Naive thymus-derived CD4-positive, alpha-beta T cell (primary cell): ENCODE measurements around the gene TPP1. TPM values are rescaled to one million over a fixed set of nuclear protein-coding genes. Genes with fewer than 3 reads are reported as not detected.
A peak's percentile ranks its signal among the peaks of the same experiment; 100 is the strongest.

Experiments used
- ATAC-seq: fragments of 150-1000 bp; cut with Tn5 transposase; 2 replicates; pipeline ENCODE4 v1.10.0; 2021; ENCODE audit warnings: mild to moderate bottlenecking, moderate library complexity
- CTCF ChIA-PET: fragments of 350-600 bp; sonication (Branson Sonifier 250); formaldehyde crosslinking; loops from one replicate; lab custom pipeline; 2021; ENCODE audit warnings: antibody characterized with exemption; lab: Charles Lee
- POLR2A ChIA-PET: fragments of 350-600 bp; sonication (Branson Sonifier 250); formaldehyde crosslinking; loops from one replicate; lab custom pipeline; 2021; ENCODE audit warnings: antibody characterized with exemption, inconsistent platforms; lab: Charles Lee
- DNase-seq, 9 donors: peaks; one replicate each; pipeline versions ENCODE4 v3.0.0 to v3.0.0-alpha.2; 2020 to 2022; ENCODE audit warnings: mixed read lengths in 1 of 9
- H3K27ac ChIP-seq: one replicate; pipeline ENCODE4 v1.7.0; 2013; ENCODE audit warnings: mild to moderate bottlenecking, low read depth, low read length, moderate library complexity
- H3K27me3 ChIP-seq, 2 donors: one replicate each; pipeline ENCODE4 v1.7.0; 2013; ENCODE audit warnings: low read length in 2 of 2, mild to moderate bottlenecking in 2 of 2, moderate library complexity in 2 of 2; ENCODE audit not compliant: control insufficient read depth in 2 of 2, insufficient read depth in 2 of 2
- H3K36me3 ChIP-seq, 3 experiments: 1 replicate in 2 of 3; 2 replicates in 1 of 3; pipeline ENCODE4 v1.7.0; 2013; ENCODE audit warnings: low read length in 3 of 3, mild to moderate bottlenecking in 3 of 3, moderate library complexity in 1 of 3; ENCODE audit not compliant: insufficient read depth in 3 of 3, control insufficient read depth in 2 of 3
- H3K4me1 ChIP-seq, 2 donors: one replicate each; pipeline ENCODE4 v1.7.0; 2013; ENCODE audit warnings: low read length in 2 of 2, mild to moderate bottlenecking in 2 of 2, moderate library complexity in 1 of 2; ENCODE audit not compliant: control insufficient read depth in 2 of 2, insufficient read depth in 2 of 2
- H3K4me3 ChIP-seq: 2 replicates; pipeline ENCODE4 v1.7.0; 2013; ENCODE audit warnings: mild to moderate bottlenecking, low read length
- H3K9me3 ChIP-seq, 3 experiments: 1 replicate in 2 of 3; 2 replicates in 1 of 3; pipeline ENCODE4 v1.7.0; 2013; ENCODE audit warnings: low read length in 3 of 3; ENCODE audit not compliant: control insufficient read depth in 2 of 3
- H3K27ac Mint-ChIP-seq, 9 donors: one replicate each; pipeline ENCODE4 v1.8.0; 2020 to 2022; ENCODE audit warnings: mixed read lengths in 9 of 9, mild to moderate bottlenecking in 8 of 9, moderate library complexity in 5 of 9, inconsistent platforms in 2 of 9
- H3K27me3 Mint-ChIP-seq, 5 donors: one replicate each; pipeline ENCODE4 v1.8.0; 2021 to 2022; ENCODE audit warnings: mixed read lengths in 5 of 5, mild to moderate bottlenecking in 1 of 5
- H3K36me3 Mint-ChIP-seq, 5 donors: one replicate each; pipeline ENCODE4 v1.8.0; 2020 to 2022; ENCODE audit warnings: mixed read lengths in 5 of 5, mild to moderate bottlenecking in 3 of 5, inconsistent platforms in 1 of 5
- H3K4me1 Mint-ChIP-seq, 7 donors: one replicate each; pipeline ENCODE4 v1.8.0; 2020 to 2022; ENCODE audit warnings: mixed read lengths in 7 of 7, mild to moderate bottlenecking in 3 of 7, inconsistent platforms in 1 of 7
- H3K4me3 Mint-ChIP-seq, 10 donors: one replicate each; pipeline ENCODE4 v1.8.0; 2020 to 2022; ENCODE audit warnings: mild to moderate bottlenecking in 10 of 10, mixed read lengths in 10 of 10, moderate library complexity in 6 of 10, inconsistent platforms in 2 of 10
- H3K9me3 Mint-ChIP-seq, 11 donors: one replicate each; pipeline ENCODE4 v1.8.0; 2020 to 2022; ENCODE audit warnings: mixed read lengths in 11 of 11, mild to moderate bottlenecking in 4 of 11, inconsistent platforms in 1 of 11, moderate library complexity in 1 of 11
- intact Hi-C, 2 donors: fragments of 100-400 bp; cut with micrococcal nuclease; formaldehyde crosslinking; loops; one replicate each; pipeline ENCODE4 v1.15.1; 2023
- polyA plus RNA-seq, 2 donors: library from polyadenylated mRNA; unstranded; fragments of 300-500 nt; fragmentation: Illumina TruSeq; gene quantifications; one replicate each; pipeline ENCODE4 v1.2.3, GENCODE V29; 2021
- total RNA-seq, 6 experiments: library from RNA in 5 of 6; stranded (reverse) in 5 of 6; gene quantifications; 1 replicate in 5 of 6; 2 replicates in 1 of 6; pipeline ENCODE4 v1.2.3 and lab custom pipeline; 2021 to 2026

The TPP1 gene
- total and polyA plus RNA-seq, 7 experiments from 2014 or later: 49.9 to 160 (median 116) TPM

DNA sequence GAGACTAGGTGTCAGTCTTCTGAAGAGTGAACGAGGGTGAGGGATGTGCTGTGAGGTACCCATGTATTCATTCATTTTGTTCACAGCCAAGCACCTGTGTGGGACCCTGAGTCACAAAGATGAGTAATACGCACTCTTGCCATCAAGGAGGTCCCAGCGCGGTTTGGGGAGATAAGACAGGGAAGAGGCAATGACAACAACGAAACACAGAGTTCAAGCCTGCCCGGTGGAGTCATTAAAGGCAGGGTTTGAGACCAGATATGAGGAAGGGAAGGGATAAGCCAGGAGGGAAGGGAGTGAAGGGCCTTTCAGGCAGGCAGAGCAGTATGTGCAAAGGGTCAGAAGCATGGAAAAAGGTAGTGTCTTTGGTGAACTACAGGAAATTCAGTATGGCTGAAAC is 31.8 kb upstream of the TPP1 start:
- ChIA-PET POLR2A (interaction anchor here (0.9 to 6.0 kb wide), 5 partner anchors 8 to 39 kb away, joined by 3 to 57 read pairs (median 9); partner anchors contain the start of genes TAF10 and TPP1), CTCF (no interaction called here)
- intact Hi-C loops: loop anchor here in 1 of 2 donors (5.0 kb wide), 1 partner anchor 34 kb away; the partner anchor contains the start of gene TPP1
- Histone ChIP-seq H3K9me3 (no peaks in the 10 kb centered on the region), H3K27ac (no peak overlapping the region), H3K36me3 (no peaks in the 10 kb centered on the region), H3K4me3 (no peak overlapping the region), H3K27me3 (no peaks in the 10 kb centered on the region), H3K4me1 (peaks cover 16 to 48% of the 10 kb centered on the region in 2 donors)
- Mint-ChIP-seq H3K9me3 (no peaks in the 10 kb centered on the region), H3K4me3 (no peak overlapping the region), H3K36me3 (peaks cover 0 to 1% (median 0%) of the 10 kb centered on the region in 5 donors), H3K27ac (no peak overlapping the region), H3K27me3 (peaks cover 0 to 2% (median 0%) of the 10 kb centered on the region in 5 donors), H3K4me1 (peaks cover 0 to 2% (median under 1%) of the 10 kb centered on the region in 7 donors)
- ATAC-seq (no peak), DNase-seq (no peak)

DNA sequence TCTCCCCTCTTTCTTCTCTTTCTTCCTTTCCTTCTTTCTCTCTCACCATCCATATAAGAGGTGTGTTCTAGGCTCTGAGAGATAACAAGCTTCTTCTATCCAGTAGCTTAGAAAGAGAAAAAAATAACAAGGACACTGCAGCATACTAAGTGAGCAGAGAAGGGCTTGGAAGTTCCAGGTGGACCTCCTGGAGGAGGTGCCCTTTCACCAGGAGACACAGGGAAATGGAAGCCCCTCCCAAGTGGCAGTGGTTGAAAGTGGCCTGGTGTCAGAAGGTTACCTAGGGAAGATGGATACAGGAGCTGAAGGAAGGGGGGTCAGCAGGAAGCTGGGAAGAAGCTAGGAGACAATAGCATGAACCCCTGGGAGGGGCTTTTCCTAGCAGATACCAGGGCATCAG is 30.9 kb upstream of the TPP1 start:
- no peak overlapping the region for H3K27ac Mint-ChIP-seq
- no peaks in the 10 kb centered on the region for H3K36me3 Mint-ChIP-seq
- no peaks in the 10 kb centered on the region for H3K9me3 Mint-ChIP-seq
- no peak overlapping the region for H3K4me3 Mint-ChIP-seq
- Histone ChIP-seq H3K4me1 (peaks cover 21 to 56% of the 10 kb centered on the region in 2 donors), H3K9me3 (no peaks in the 10 kb centered on the region), H3K27ac (no peak overlapping the region), H3K4me3 (no peak overlapping the region), H3K36me3 (no peaks in the 10 kb centered on the region), H3K27me3 (no peaks in the 10 kb centered on the region)
- DNase-seq (no peak), ATAC-seq (no peak)
- intact Hi-C loops: loop anchor here in 1 of 2 donors (5.0 kb wide), 1 partner anchor 33 kb away; the partner anchor contains the start of gene TPP1
- POLR2A ChIA-PET: interaction anchor here (0.8 to 6.0 kb wide), 9 partner anchors 9 to 250 kb away, joined by 3 to 57 read pairs (median 7); partner anchors contain the start of genes TAF10 and TPP1
- CTCF ChIA-PET: interaction anchor here (0.6 to 1.0 kb wide), 2 partner anchors 12 to 29 kb away, joined by 3 to 4 read pairs; no protein-coding TSS in a partner anchor
- H3K4me1 Mint-ChIP-seq: no peaks in the 10 kb centered on the region
- H3K27me3 Mint-ChIP-seq: no peaks in the 10 kb centered on the region

DNA sequence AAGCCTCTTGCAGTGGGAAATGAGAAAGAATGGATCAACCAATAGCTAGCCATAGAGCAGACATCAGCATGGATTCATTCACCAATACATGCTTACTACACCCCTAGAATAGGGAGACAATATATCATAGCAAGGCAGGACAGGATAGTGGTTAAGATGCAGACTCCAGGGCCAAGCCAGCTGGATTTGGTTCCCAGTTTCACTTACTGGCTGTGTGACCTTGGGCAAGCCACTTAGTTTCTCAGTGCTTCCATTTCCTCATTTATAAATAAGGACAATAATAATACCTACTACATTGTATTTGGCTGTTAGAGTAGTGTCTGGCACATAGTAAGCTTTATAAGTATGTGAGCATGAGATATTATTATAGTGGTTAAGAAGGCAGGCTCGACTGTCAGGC is 29.3 kb upstream of the TPP1 start:
- ChIA-PET POLR2A (interaction anchor here (0.7 to 6.0 kb wide), 13 partner anchors 11 to 230 kb away, joined by 3 to 57 read pairs (median 4); partner anchors contain the start of genes APBB1, TAF10 and TPP1), CTCF (interaction anchor here (0.9 to 2.6 kb wide), 6 partner anchors 10 to 107 kb away, joined by 3 to 16 read pairs (median 6); partner anchors contain the start of genes MRPL17 and TPP1)
- DNase-seq (no peak), ATAC-seq (no peak)
- Mint-ChIP-seq H3K4me3 (no peak overlapping the region), H3K36me3 (no peaks in the 10 kb centered on the region), H3K27me3 (no peaks in the 10 kb centered on the region), H3K27ac (no peak overlapping the region), H3K9me3 (no peaks in the 10 kb centered on the region), H3K4me1 (no peaks in the 10 kb centered on the region)
- H3K4me3 ChIP-seq: no peak overlapping the region
- no peaks in the 10 kb centered on the region for H3K36me3 ChIP-seq
- H3K4me1 ChIP-seq: peaks cover 21 to 50% of the 10 kb centered on the region in 2 donors
- H3K27me3 ChIP-seq: no peaks in the 10 kb centered on the region
- intact Hi-C loops: no loop called here
- peak overlapping the region; percentile 72 for H3K27ac ChIP-seq
- no peaks in the 10 kb centered on the region for H3K9me3 ChIP-seq

DNA sequence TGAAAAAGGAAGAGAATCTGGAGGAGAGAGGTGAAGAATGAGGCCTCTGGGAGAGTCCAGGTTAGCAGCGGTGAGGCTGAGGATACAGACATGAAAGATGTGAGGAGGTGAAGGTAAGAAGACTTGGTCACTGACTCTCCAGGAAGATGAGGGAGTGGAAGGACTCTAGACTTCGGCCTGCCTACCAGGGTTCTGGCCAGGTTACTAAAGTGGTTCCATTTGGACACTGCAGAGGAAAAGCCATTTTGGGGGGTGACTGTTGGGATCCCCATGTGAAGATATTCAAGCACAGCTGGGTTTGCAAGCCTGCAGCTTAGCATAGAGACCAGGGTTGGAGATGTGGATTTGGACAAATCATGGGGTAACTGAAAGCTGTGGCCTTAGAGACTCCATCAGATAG is 28.6 kb upstream of the TPP1 start:
- H3K27me3 Mint-ChIP-seq: no peaks in the 10 kb centered on the region
- no peak overlapping the region for H3K4me3 Mint-ChIP-seq
- H3K9me3 Mint-ChIP-seq: no peaks in the 10 kb centered on the region
- Histone ChIP-seq H3K27ac (peak overlapping the region; percentile 72), H3K4me3 (no peak overlapping the region), H3K27me3 (no peaks in the 10 kb centered on the region), H3K9me3 (no peaks in the 10 kb centered on the region), H3K4me1 (peaks cover 21 to 50% of the 10 kb centered on the region in 2 donors), H3K36me3 (no peaks in the 10 kb centered on the region)
- DNase-seq (no peak), ATAC-seq (no peak)
- H3K36me3 Mint-ChIP-seq: no peaks in the 10 kb centered on the region
- no peak overlapping the region for H3K27ac Mint-ChIP-seq
- intact Hi-C loops: loop anchor here in 1 of 2 donors (1.0 to 2.0 kb wide), 6 partner anchors 7 to 36 kb away; partner anchors contain the start of genes DCHS1, MRPL17, TAF10 and TPP1
- H3K4me1 Mint-ChIP-seq: no peaks in the 10 kb centered on the region
- ChIA-PET CTCF (interaction anchor here (1.2 to 2.6 kb wide), 3 partner anchors 20 to 108 kb away, joined by 4 to 16 read pairs (median 7); partner anchors contain the start of gene MRPL17), POLR2A (interaction anchor here (1.0 to 6.0 kb wide), 12 partner anchors 8 to 234 kb away, joined by 3 to 57 read pairs (median 4); partner anchors contain the start of genes DCHS1, MRPL17, TAF10 and TPP1)

DNA sequence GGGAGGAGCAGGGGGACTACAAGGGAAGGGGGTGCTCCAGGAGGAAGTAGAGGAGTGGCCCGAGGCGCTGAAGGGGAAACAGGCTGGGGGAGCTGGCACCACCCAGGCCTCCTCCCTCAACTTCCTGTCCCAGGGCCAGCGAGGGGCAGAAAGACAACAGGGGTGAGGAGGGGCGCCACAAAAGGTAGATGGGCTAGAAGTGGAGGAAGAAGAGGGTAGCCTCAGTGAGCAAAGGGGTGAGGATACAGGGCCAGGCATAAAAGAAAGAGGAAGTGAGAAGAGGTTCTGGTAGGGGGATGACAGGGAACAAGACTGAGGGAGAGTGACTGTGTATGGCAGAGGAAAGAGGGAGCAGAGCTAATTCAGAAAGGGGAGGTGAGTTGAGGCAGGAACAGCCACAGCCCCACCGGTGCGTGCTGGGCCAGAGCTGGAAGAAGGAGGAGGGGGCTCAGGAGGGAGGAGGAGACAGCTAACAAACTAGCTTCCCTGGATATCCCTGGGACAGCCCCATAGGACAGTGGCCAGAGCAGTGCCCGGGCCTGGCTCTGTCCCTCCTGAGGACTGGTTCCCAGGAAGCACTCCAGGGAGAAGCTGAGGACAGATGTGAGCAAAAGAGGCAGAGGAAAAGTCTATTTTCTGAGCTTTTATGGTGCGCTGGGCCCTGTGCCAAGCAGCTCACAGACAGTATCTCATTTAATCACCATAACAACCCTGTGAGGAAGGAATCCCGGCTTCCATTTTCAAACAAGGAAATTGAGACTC is 27.9 kb upstream of the TPP1 start:
- DNase-seq (peak in 6 of 9 donors; percentile 32 to 39 (median 35)), ATAC-seq (peak; percentile 73)
- H3K4me1 ChIP-seq: peaks cover 21 to 49% of the 10 kb centered on the region in 2 donors
- Mint-ChIP-seq H3K4me1 (no peaks in the 10 kb centered on the region), H3K9me3 (no peaks in the 10 kb centered on the region), H3K27me3 (no peaks in the 10 kb centered on the region), H3K4me3 (no peak overlapping the region), H3K36me3 (no peaks in the 10 kb centered on the region), H3K27ac (no peak overlapping the region)
- H3K4me3 ChIP-seq: peak overlapping the region; percentile 35
- no peaks in the 10 kb centered on the region for H3K36me3 ChIP-seq
- ChIA-PET CTCF (interaction anchor here (0.6 to 2.6 kb wide), 7 partner anchors 20 to 108 kb away, joined by 3 to 16 read pairs (median 4); partner anchors contain the start of genes MRPL17 and TPP1), POLR2A (interaction anchor here (0.5 to 6.0 kb wide), 19 partner anchors 9 to 233 kb away, joined by 3 to 57 read pairs (median 4); partner anchors contain the start of genes ARFIP2, DCHS1, MRPL17 and TAF10)
- no peaks in the 10 kb centered on the region for H3K27me3 ChIP-seq
- H3K27ac ChIP-seq: peak overlapping the region; percentile 72
- intact Hi-C loops: loop anchor here in 1 of 2 donors (1.0 to 2.0 kb wide), 6 partner anchors 8 to 36 kb away; partner anchors contain the start of genes DCHS1, MRPL17, TAF10 and TPP1
- no peaks in the 10 kb centered on the region for H3K9me3 ChIP-seq

DNA sequence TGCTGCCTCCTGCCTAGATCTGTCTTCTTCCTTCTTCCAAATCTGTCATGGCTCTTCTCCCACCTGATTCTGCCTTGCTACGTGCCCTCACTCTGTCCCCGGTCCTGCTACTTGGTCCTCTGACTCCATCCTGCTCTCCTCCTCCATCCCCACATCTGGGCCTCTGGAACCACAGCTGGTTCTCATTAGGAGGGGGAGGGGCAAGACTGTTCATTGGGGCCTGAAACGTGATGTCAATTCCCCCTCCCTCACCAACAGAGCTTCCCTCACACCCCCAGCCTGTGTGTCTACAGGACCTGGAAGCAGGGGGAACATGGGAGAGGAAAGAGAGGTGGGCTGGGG is 27.3 kb upstream of the TPP1 start:
- peaks cover 21 to 49% of the 10 kb centered on the region in 2 donors for H3K4me1 ChIP-seq
- peak in 1 of 9 donors; percentile 16 for DNase-seq
- no peaks in the 10 kb centered on the region for H3K9me3 ChIP-seq
- H3K27ac ChIP-seq: peak overlapping the region; percentile 72
- H3K36me3 Mint-ChIP-seq: no peaks in the 10 kb centered on the region
- no peak overlapping the region for H3K27ac Mint-ChIP-seq
- POLR2A ChIA-PET: interaction anchor here (0.5 to 6.0 kb wide), 15 partner anchors 9 to 233 kb away, joined by 3 to 57 read pairs (median 4); partner anchors contain the start of genes ARFIP2, DCHS1, TAF10 and TIMM10B
- intact Hi-C loops: loop anchor here in 1 of 2 donors (2.0 kb wide), 1 partner anchor 28 kb away; the partner anchor contains the start of gene TPP1
- no peaks in the 10 kb centered on the region for H3K27me3 Mint-ChIP-seq
- H3K27me3 ChIP-seq: no peaks in the 10 kb centered on the region
- H3K4me1 Mint-ChIP-seq: no peaks in the 10 kb centered on the region
- H3K4me3 Mint-ChIP-seq: no peak overlapping the region
- no peaks in the 10 kb centered on the region for H3K36me3 ChIP-seq
- H3K9me3 Mint-ChIP-seq: no peaks in the 10 kb centered on the region
- H3K4me3 ChIP-seq: peak overlapping the region; percentile 35
- CTCF ChIA-PET: interaction anchor here (0.6 to 2.4 kb wide), 7 partner anchors 25 to 197 kb away, joined by 3 to 7 read pairs (median 4); partner anchors contain the start of genes MRPL17 and TPP1
- ATAC-seq: peak; percentile 11
